GM19397 (cell line): Measurements from ENCODE around the gene EPHA7.

Experiments
- ATAC-seq: cut with Tn5 transposase; IDR thresholded peaks from one replicate; pipeline ENCODE4 v1.9.1; 2021; ENCODE audit warnings: mild to moderate bottlenecking, moderate library complexity; ENCODE audit not compliant: unreplicated experiment

Gene EPHA7

GRCh38 chr6:93419304-93420162, at the start of gene EPHA7:
TSS of gene EPHA7 (minus strand) at chr6:93419559. CDS start at chr6:93419341, 218 bp downstream.
- peak; percentile 95 for ATAC-seq

- ATAC-seq = no peak
These were observed 48.9 kb upstream of the EPHA7 start for GRCh38 chr6:93468291-93468690.

GRCh38 chr6:93454533-93454932, 35.2 kb upstream of the EPHA7 start:
- no peak for ATAC-seq

- ATAC-seq = no peak
These were observed 34.6 kb upstream of the EPHA7 start for GRCh38 chr6:93453956-93454355.

GRCh38 chr6:93447874-93448273, 28.5 kb upstream of the EPHA7 start:
- ATAC-seq = no peak

- ATAC-seq = no peak
These were observed 18.1 kb upstream of the EPHA7 start for GRCh38 chr6:93437491-93437890.

- ATAC-seq = no peak
These were observed 14.2 kb upstream of the EPHA7 start for GRCh38 chr6:93433592-93433991.

- no peak for ATAC-seq
These were observed 5.1 kb upstream of the EPHA7 start for GRCh38 chr6:93424303-93425064.

- ATAC-seq = no peak
These were observed 4.2 kb upstream of the EPHA7 start for GRCh38 chr6:93423542-93423941.

GRCh38 chr6:93420163-93420795, 920 bp upstream of the EPHA7 start:
- no peak for ATAC-seq

GRCh38 chr6:93418408-93419303, 703 bp downstream of the EPHA7 start:
- no peak for ATAC-seq

GRCh38 chr6:93418033-93418407, 1.3 kb downstream of the EPHA7 start:
- no peak for ATAC-seq

- no peak for ATAC-seq
These were observed 1.8 kb downstream of the EPHA7 start for GRCh38 chr6:93417421-93418013.

GRCh38 chr6:93416571-93417420, 2.6 kb downstream of the EPHA7 start:
- no peak for ATAC-seq

- ATAC-seq = no peak
These were observed 6.2 kb downstream of the EPHA7 start for GRCh38 chr6:93413190-93413589.

- no peak for ATAC-seq
These were observed 6.9 kb downstream of the EPHA7 start for GRCh38 chr6:93412452-93412851.

- ATAC-seq = no peak
These were observed 12.2 kb downstream of the EPHA7 start for GRCh38 chr6:93407186-93407585.

- no peak for ATAC-seq
These were observed 16.0 kb downstream of the EPHA7 start for GRCh38 chr6:93403390-93403789.

- ATAC-seq = no peak
These were observed 20.6 kb downstream of the EPHA7 start for GRCh38 chr6:93398723-93399122.
